IPS-18a (cell line): ENCODE measurements around the gene MT1H.
A peak's percentile ranks its signal among the peaks of the same experiment; 100 is the strongest.

Experiments
- H3K27ac ChIP-seq: one replicate; pipeline ENCODE4 v1.5.1; 2013; ENCODE audit warnings: low read length
- H3K27me3 ChIP-seq: one replicate; pipeline ENCODE4 v1.6.1; 2013; ENCODE audit warnings: mild to moderate bottlenecking, low read length; ENCODE audit not compliant: control insufficient read depth, insufficient read depth
- H3K36me3 ChIP-seq: one replicate; pipeline ENCODE4 v1.6.1; 2013; ENCODE audit warnings: low read depth, low read length; ENCODE audit not compliant: control insufficient read depth
- H3K4me1 ChIP-seq: one replicate; pipeline ENCODE4 v1.6.1; 2013; ENCODE audit warnings: low read depth, low read length; ENCODE audit not compliant: control insufficient read depth
- H3K4me3 ChIP-seq: one replicate; pipeline ENCODE4 v1.5.1; 2013; ENCODE audit warnings: low read length
- H3K9ac ChIP-seq: one replicate; pipeline ENCODE4 v1.6.1; 2013; ENCODE audit warnings: mild to moderate bottlenecking, low read length, moderate library complexity
- H3K9me3 ChIP-seq: one replicate; pipeline ENCODE4 v1.6.1; 2013; ENCODE audit warnings: low read depth, low read length; ENCODE audit not compliant: control insufficient read depth

Gene MT1H

DNA sequence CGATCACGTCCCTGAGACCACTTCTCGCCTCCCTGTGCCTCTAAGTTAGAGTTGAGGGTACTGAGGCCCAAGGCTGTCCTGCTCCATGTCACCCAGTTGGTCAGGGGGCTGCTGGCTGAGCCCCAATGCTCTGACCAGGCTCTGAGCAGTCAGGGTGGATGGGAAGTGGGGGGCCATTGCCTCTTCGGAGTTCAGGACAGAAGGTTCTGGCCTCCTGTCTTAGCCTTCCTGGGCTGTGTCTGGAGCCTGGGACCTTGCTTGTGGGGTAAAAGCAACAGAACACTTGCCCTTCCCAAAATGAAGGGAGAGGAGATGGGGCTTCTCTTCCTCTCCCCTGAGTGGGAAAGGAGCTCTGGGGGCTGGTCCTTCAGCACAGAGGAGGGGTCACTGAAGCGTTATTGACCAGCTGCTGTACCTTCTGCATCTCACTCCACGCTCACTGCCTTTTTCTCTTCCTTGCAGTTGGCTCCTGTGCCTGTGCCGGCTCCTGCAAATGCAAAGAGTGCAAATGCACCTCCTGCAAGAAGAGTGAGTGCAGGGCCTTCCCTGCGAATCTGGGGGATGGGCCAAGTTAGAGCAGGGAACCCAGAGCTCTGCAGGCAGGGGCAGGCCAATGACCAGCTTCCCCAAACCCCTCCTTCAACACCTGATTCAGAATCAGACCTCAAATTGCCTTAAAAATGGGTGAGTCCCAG is 13.2 kb downstream of the MT1H start:
- peak overlapping the region; percentile 81 for H3K9ac ChIP-seq
- H3K9me3 ChIP-seq = no peaks in the 10 kb centered on the region
- no peak overlapping the region for H3K27ac ChIP-seq
- H3K36me3 ChIP-seq = no peaks in the 10 kb centered on the region
- H3K4me3 ChIP-seq = peak overlapping the region; percentile 83
- peaks cover 26% of the 10 kb centered on the region for H3K27me3 ChIP-seq
- H3K4me1 ChIP-seq = peaks cover 14% of the 10 kb centered on the region

DNA sequence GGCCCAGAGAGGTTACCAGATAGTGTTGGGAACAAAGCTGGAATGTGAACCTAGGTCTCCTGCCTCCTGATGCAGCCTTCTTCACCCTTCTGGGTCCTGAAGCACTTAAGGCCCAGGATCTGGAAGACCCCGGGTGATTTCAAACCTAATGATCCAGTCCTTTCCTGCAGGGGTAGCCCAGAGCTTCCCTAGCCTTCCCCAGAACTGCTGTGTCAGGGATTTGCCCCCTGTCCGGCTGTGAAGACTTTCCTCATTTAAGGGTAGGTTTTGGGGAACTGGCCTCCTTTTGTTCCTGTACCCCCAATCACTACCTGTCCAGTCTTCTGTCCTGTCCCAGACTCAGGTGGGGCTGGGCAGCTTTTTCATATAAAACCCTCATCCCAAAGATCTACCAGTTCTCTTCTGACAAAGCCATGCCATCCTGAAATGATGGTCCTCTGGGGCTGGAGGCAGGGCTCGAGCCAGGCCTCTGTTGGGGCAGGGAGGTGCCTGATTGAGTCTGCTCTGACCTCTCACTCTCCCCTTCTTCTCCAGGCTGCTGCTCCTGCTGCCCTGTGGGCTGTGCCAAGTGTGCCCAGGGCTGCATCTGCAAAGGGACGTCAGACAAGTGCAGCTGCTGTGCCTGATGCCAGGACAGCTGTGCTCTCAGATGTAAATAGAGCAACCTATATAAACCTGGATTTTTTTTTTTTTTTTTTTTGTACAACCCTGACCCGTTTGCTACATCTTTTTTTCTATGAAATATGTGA is 14.0 kb downstream of the MT1H start:
- Histone ChIP-seq H3K4me1 (peaks cover 14% of the 10 kb centered on the region), H3K36me3 (no peaks in the 10 kb centered on the region), H3K4me3 (peak overlapping the region; percentile 83), H3K27me3 (peaks cover 26% of the 10 kb centered on the region), H3K9ac (no peak overlapping the region), H3K9me3 (no peaks in the 10 kb centered on the region), H3K27ac (no peak overlapping the region)

DNA sequence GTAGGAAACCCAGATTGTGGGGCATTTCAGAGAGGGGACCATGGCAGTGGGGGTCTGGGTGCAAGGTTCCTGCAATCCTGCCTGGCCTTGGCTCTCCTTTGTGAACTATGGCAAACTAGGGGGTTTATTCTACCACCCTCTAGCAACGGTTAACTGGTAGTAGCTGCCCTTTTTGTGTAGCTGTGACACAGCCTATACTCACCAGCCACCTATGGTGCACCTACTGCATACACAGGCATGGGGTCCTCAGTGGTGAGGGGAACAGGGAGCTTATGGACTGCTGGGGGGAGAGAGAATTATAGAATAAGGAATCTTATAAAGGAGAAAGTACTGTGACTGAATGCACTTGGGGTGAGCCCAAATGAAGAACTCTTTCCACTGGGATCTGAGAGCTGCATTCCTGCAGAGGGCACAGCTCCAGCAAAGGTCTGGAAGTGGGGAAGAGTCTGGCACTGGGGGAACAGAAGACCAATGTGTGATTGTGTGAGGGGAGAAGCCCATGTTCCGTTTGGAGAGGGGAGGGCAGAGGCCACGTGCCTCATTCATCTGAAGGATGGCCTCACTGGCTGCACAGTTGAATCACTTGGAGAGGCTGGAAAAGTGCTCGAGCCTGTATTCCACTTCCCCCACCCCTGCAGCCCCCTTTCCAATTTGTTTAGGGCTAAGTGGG is 14.8 kb downstream of the MT1H start:
- Histone ChIP-seq H3K9ac (no peak overlapping the region), H3K9me3 (no peaks in the 10 kb centered on the region), H3K36me3 (no peaks in the 10 kb centered on the region), H3K27me3 (peaks cover 26% of the 10 kb centered on the region), H3K27ac (no peak overlapping the region), H3K4me3 (no peak overlapping the region), H3K4me1 (peaks cover 14% of the 10 kb centered on the region)

GRCh38 chr16:56684926-56685590 is 15.4 kb downstream of the MT1H start:
- Histone ChIP-seq H3K4me3 (no peak overlapping the region), H3K9me3 (no peaks in the 10 kb centered on the region), H3K4me1 (peaks cover 14% of the 10 kb centered on the region), H3K27me3 (peaks cover 26% of the 10 kb centered on the region), H3K27ac (no peak overlapping the region), H3K36me3 (no peaks in the 10 kb centered on the region), H3K9ac (no peak overlapping the region)

DNA sequence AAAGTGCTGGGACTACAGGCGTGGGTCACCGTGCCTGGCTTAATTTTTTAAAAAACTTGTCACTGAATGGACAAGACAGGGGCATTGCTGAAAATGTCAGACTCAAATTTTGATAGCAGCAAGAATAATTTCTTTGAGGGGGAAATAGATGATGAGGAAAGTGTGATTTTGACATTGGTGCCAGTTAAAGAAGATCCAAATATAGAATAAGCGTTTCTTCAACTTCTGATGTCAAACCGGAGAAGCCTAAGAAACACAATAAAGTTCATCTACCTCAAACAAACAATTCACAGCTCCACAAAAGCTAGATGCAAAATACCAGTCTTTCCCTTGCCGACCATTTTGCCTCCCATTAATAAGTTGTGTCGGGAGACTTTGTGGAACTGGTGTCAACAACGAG is 17.1 kb downstream of the MT1H start:
- Histone ChIP-seq H3K4me1 (peaks cover 9% of the 10 kb centered on the region), H3K4me3 (no peak overlapping the region), H3K9ac (no peak overlapping the region), H3K9me3 (no peaks in the 10 kb centered on the region), H3K27me3 (peaks cover 15% of the 10 kb centered on the region), H3K27ac (no peak overlapping the region), H3K36me3 (no peaks in the 10 kb centered on the region)

DNA sequence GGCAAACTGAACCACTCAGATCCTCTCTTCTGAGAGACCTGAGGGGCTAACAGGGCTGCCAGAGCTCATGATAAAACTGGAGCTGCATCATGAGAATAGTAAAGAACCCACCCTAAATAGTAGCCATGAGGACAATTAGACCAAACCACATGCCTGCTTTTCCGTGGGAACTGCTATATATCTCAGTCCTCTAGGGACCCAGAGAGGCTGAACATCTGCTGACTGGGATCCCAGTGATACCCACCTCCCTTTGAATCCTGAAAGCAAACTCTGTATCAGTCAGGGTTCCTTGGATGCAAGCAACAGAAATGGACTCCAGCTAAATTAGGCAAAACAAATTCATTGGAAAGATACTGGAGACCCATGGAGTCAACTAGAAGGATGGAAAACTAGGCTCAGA is 19.1 kb downstream of the MT1H start:
- H3K27me3 ChIP-seq = no peaks in the 10 kb centered on the region
- no peak overlapping the region for H3K27ac ChIP-seq
- no peak overlapping the region for H3K4me3 ChIP-seq
- no peaks in the 10 kb centered on the region for H3K4me1 ChIP-seq
- H3K9me3 ChIP-seq = no peaks in the 10 kb centered on the region
- H3K9ac ChIP-seq = no peak overlapping the region
- no peaks in the 10 kb centered on the region for H3K36me3 ChIP-seq

GRCh38 chr16:56689171-56689570 is 19.6 kb downstream of the MT1H start:
- Histone ChIP-seq H3K4me1 (no peaks in the 10 kb centered on the region), H3K27ac (no peak overlapping the region), H3K9me3 (no peaks in the 10 kb centered on the region), H3K9ac (no peak overlapping the region), H3K36me3 (no peaks in the 10 kb centered on the region), H3K4me3 (no peak overlapping the region), H3K27me3 (no peaks in the 10 kb centered on the region)

- Histone ChIP-seq H3K4me1 (no peaks in the 10 kb centered on the region), H3K9me3 (no peaks in the 10 kb centered on the region), H3K27me3 (no peaks in the 10 kb centered on the region), H3K36me3 (no peaks in the 10 kb centered on the region), H3K9ac (no peak overlapping the region), H3K4me3 (no peak overlapping the region), H3K27ac (no peak overlapping the region)
Observed at GRCh38 chr16:56690420-56691122, 21.0 kb downstream of the MT1H start.

GRCh38 chr16:56691885-56692284 is 22.3 kb downstream of the MT1H start:
- H3K4me1 ChIP-seq = no peaks in the 10 kb centered on the region
- H3K9me3 ChIP-seq = no peaks in the 10 kb centered on the region
- H3K4me3 ChIP-seq = no peak overlapping the region
- H3K9ac ChIP-seq = no peak overlapping the region
- no peaks in the 10 kb centered on the region for H3K27me3 ChIP-seq
- H3K27ac ChIP-seq = no peak overlapping the region
- no peaks in the 10 kb centered on the region for H3K36me3 ChIP-seq

GRCh38 chr16:56695246-56695645 is 25.6 kb downstream of the MT1H start:
- Histone ChIP-seq H3K9ac (no peak overlapping the region), H3K27ac (no peak overlapping the region), H3K4me1 (no peaks in the 10 kb centered on the region), H3K9me3 (no peaks in the 10 kb centered on the region), H3K4me3 (no peak overlapping the region), H3K36me3 (no peaks in the 10 kb centered on the region), H3K27me3 (no peaks in the 10 kb centered on the region)
